GM19438 (cell line): ENCODE data around the gene ARFRP1.

ENCODE experiments used
- ATAC-seq: cut with Tn5 transposase; IDR thresholded peaks from one replicate; pipeline ENCODE4 v1.9.1; 2021; ENCODE audit warnings: low read depth; ENCODE audit not compliant: unreplicated experiment

Gene ARFRP1

DNA sequence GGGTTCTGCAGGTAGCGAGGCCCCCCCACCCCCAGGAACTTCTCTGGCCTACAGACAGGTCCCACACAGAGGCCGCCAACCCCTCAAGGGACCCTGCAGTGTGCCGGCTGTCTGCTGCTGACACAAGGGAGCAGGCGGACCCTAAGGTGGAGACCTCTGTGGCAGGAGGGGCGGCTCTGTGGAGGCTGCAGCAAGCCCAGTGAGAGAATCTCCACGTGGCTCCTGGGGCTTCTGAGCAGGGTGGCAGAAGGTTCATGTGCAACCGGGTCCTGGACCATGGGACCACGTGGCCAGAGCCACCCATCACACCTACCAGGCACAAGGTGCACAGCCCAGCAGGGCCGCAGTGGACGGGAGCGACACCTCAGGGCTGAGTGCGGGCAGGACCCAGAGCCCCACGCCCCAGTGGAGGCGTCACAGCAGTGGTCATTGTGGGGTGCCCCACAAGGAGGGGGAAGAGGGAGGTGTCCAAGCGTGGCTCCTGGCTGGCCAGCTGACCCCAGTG lies 4.3 kb downstream of the ARFRP1 start:
- no peak for ATAC-seq

DNA sequence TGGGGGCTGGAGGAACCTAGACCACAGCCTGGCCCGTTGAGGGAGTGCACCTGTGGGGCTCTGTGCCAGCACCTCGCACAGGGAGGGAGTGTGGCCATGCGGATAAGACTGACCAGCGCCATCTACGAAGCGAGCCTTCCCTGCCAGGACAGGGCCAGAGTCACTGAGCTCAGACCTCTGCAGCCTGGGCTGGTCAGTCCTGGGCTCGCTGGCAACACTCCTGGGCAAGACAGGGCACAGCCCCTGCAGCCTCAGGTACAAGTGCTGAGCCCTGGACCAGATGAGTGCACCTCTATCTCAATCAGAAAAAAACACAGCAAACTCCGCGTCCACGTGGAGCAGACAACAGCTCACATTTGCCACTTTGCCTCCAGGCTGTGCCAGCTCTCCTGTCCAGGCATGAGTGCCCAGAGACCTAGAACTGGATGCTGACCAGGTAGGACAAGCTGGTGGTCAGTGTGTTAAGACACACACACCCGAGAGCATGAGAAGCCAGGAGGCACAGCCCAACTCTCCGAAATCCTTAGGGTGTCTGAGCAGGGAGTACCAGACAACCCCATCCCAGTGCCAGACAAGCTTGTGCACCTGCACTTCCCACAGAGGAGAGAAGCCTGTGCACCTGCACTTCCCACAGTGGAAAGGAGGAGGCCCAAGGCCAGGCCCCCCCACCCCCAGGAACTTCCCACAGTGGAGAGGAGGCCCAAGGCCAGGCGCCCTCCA lies 4.9 kb downstream of the ARFRP1 start:
- no peak for ATAC-seq

DNA sequence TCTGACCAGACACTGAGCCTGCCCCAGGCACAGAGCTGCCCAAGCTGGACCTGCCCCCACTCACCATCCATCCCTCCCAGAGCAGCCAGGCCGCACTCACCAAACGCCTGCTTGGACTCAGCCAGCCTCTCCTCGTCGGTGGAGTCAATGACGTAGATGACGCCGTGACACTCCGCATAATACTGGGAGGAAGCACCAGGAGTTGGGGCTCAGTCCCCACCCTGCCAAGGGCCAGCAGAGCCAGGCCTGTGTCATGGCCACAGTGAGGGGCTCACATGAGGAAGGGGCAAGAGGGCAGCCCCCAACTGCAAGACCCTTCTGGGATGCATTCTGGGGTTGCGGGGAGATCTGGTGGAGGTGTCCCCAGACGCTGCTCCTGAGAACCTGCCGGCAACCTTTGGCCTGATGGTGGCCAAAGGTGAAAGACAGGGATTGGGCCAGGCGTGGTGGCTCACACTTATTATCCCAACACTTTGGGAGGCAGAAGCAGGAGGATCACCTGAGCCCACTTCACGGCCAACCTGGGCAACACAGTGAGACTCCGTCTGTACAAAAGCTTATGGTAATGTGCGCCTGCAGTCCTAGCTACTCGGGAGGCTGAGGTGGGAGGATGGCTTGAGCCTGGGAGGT lies 5.6 kb downstream of the ARFRP1 start:
- no peak for ATAC-seq

DNA sequence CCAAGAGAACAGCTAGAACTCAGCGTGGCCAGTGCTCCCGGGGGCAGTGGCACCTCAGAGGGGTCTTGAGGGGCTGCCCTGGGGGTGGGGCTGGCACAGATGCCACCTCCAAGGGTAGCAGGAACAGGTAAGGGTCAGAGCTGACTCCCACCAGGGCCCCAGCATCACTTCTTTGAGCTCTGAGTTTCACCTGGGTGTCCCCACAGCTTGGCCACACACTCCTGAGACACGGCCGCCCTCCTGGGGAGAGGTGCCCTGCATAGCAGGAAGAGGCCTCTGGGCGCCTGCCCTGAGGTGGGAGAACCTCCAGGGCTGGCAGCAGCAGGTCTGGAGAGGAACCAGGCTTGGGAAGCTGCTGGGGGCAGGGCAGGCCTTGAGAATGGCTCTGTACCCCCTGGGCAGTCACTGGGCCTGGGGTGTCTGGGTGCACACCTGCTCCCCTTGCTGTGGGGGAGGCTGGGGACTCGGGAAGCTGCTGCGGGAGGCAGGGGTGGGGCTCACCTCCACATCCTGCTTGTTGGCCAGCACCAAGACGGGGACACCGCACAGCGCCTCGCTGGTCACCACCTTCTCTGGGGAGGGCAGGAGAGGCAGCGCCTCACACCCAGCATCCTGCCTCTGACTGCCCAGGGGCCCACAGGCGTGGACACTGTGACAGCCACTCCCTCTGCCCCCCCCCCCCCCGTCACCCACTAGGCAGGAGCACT lies 6.3 kb downstream of the ARFRP1 start:
- ATAC-seq, result no peak

DNA sequence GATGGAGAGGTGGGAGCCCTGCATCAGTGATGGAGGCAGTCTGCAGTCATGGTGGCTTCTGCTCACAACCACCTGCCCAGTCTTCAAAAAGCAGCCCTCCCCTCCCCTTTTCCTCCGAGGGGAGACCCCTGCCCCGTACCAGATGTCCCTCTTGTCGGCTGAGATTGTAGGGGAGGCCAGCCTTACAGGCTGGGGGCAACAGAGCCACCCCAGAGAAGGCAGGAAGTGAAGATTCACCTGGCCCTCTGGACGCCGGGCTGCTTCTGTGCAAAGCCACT lies 6.8 kb downstream of the ARFRP1 start:
- no peak for ATAC-seq

DNA sequence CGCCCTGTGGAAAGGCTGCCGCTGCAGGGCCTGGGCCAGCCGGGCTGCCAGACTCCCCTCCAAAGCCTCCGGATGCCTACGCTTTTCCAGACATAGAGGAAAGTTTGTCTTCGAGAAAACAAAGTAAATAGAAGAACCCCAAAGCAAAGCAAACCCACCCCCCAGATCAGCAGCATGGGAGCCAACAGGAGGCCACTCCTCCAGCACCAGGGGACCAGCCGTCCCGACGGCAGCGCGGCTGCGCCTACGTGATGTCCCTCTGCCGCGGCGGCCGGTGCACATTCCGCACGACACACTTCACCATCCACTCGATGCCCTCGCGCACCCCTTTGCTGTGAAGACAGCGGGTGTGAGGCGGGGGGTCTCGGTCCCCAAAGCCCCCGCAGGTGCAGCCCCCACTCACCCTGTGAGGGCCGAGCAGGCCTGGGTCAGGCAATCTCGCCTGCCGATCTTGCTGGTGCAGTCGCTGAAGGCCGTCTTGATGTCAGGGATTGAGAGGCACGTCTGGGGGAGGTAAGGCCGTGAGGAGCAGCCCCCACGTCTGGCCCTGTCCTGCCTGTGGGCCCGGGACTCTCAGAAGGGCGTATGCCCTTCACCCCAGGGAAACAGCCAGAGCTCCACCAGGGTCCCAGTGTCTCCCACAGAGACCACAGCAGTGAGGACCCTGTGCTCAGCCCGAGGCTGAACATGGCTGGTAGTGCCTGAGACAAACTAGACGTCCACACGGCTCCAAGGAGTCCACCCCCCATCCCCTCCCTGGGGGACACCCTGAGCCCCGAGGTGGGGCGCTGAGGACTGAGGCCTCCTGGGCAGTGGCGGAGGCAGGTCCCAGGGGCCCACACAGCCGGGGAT lies 7.4 kb downstream of the ARFRP1 start:
- ATAC-seq, result no peak

DNA sequence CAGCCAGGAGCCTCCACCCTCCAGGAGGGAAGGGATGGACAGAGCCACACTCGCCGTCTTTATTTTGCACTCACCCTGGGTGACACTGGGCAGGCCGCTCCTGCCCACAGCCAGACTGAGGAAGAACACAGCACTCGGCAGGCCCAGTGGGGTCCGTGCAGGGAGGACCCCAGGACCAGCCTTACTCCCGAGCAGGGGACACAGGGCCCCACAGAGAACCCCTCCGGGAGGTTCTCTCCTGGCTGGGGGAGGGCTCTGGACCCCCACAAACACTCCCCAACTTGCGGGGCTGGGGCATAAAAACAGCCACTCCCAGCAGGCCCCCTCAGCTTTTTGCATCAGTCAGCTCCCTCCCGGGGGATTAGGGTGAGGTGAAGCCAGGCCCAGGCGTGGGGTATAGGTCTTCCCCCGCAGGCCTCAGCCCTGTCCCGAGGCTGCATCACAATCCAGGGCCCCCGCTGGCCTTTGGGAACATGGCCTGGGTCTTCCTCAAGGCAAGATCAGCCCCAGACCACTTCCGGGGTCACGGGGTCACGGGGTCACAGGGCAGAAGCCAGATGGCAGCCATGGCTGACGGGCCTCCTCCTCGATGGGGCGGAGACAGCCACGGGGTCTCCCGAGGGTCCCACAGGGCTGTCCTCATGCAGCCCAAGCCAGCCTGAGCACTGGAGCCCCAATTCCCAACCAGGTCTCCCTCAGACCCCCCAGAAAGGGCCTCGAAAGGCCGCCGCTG lies 8.1 kb downstream of the ARFRP1 start:
- ATAC-seq, result no peak

DNA sequence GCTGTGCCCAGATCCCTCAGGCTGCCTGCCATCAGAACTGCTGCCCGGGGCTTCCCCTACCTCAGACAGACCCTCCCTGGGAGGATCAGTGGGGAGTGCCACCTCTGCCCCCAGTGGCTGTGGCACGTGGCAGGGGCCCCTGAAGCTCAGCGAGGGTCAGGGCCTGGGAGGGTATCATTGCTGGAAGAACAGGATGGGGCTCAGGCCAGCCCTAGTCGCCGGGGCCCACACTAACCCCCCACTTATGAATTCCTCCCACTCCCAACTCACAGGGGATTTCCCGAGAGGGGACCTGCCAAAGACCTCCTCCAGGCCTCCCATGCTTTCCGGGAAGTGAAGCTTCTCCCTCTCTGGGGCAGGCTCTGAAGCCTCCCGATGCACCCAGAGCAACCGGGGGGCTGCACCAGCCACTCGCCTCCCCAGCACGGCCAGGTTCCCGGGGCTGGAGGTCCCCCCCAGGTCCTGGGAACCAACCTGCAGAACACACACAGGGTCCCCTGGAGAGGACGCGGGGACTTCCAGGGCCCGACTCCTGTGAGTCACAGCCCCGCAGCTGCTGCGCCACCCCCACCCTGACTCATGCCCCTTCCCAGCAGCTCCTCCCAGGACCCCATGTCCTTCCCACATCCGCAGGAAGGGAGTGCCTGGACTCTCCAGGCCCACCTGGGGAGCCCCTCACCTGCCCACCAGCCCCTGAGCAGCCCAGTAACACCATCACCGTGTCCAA lies 8.9 kb downstream of the ARFRP1 start:
- ATAC-seq, result no peak

DNA sequence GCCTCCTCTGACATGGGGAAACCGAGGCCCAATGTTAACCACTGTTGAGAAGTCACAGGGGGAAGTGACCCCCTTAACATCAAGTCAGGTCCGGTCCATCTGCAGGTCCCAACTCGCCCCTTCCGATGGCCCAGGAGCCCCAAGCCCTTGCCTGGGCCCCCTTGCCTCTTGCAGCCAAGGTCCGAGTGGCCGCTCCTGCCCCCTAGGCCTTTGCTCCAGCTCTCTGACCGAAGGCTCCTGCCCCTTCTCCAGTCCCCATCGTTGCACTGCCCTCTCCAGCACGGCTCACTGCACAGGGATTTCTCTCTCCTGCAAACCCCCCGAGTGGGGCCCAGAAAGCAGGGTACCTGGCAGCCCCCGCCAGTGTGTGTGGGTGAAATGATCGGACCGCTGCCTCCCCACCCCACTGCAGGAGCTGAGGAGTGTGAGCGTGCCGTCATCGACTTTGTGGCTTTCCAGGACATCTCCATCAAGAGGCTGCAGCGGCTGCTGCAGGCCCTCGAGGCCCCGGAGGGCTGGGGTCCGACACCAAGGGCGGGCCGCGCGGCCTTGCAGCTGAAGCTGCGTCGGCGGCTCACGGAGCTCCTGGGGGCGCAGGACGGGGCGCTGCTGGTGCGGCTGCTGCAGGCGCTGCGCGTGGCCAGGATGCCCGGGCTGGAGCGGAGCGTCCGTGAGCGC lies 9.8 kb downstream of the ARFRP1 start:
- no peak for ATAC-seq

DNA sequence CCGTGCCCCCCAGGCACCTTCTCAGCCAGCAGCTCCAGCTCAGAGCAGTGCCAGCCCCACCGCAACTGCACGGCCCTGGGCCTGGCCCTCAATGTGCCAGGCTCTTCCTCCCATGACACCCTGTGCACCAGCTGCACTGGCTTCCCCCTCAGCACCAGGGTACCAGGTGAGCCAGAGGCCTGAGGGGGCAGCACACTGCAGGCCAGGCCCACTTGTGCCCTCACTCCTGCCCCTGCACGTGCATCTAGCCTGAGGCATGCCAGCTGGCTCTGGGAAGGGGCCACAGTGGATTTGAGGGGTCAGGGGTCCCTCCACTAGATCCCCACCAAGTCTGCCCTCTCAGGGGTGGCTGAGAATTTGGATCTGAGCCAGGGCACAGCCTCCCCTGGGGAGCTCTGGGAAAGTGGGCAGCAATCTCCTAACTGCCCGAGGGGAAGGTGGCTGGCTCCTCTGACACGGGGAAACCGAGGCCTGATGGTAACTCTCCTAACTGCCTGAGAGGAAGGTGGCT lies 10.4 kb downstream of the ARFRP1 start:
- no peak for ATAC-seq

DNA sequence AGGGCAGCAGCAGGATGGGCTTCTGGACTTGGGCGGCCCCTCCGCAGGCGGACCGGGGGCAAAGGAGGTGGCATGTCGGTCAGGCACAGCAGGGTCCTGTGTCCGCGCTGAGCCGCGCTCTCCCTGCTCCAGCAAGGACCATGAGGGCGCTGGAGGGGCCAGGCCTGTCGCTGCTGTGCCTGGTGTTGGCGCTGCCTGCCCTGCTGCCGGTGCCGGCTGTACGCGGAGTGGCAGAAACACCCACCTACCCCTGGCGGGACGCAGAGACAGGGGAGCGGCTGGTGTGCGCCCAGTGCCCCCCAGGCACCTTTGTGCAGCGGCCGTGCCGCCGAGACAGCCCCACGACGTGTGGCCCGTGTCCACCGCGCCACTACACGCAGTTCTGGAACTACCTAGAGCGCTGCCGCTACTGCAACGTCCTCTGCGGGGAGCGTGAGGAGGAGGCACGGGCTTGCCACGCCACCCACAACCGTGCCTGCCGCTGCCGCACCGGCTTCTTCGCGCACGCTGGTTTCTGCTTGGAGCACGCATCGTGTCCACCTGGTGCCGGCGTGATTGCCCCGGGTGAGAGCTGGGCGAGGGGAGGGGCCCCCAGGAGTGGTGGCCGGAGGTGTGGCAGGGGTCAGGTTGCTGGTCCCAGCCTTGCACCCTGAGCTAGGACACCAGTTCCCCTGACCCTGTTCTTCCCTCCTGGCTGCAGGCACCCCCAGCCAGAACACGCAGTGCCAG lies 11.0 kb downstream of the ARFRP1 start, which contains the start of gene TNFRSF6B:
Gene TNFRSF6B (plus strand): TSS at position 25 of the 729 bp plus-strand sequence. CDS start 116 bp downstream, at position 141.
- no peak for ATAC-seq

DNA sequence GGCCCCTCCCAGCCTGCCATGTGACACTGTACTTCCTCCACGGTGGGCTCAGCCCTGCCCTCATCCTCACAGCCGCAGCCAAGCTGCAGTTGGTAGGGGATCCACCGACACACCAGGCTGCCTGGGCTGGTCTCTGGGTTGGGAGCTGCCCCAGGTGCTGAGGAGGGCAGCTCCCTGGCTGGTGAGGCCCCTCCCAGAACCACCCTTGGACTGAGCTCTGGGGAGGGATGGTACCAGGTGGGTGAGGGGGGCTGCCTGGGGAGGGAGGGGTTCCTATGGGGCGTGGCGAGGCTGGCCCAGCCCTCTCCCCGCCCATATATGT lies 11.5 kb downstream of the ARFRP1 start:
- ATAC-seq, result no peak

DNA sequence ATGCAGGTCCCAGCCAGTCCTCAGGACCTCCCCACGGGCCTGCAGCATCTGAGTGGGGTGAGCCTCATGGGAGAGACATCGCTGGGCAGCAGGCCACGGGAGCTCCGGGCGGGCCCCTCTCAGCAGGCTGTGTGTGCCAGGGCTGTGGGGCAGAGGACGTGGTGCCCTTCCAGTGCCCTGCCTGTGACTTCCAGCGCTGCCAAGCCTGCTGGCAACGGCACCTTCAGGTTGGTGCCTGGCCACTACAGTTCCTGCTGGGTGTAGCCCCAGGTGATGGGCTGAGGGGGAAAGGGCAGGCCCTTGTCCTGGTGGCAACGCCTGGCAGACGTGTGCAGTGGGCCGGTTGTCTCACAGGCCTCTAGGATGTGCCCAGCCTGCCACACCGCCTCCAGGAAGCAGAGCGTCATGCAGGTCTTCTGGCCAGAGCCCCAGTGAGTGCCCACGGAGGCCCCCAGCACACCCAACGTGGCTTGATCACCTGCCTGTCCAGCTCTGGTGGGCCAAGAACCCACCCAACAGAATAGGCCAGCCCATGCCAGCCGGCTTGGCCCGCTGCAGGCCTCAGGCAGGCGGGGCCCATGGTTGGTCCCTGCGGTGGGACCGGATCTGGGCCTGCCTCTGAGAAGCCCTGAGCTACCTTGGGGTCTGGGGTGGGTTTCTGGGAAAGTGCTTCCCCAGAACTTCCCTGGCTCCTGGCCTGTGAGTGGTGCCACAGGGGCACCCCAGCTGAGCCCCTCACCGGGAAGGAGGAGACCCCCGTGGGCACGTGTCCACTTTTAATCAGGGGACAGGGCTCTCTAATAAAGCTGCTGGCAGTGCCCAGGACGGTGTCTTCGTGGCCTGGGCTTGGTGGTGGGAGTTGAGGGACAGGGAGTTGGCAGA lies 12.1 kb downstream of the ARFRP1 start:
- ATAC-seq, result no peak

DNA sequence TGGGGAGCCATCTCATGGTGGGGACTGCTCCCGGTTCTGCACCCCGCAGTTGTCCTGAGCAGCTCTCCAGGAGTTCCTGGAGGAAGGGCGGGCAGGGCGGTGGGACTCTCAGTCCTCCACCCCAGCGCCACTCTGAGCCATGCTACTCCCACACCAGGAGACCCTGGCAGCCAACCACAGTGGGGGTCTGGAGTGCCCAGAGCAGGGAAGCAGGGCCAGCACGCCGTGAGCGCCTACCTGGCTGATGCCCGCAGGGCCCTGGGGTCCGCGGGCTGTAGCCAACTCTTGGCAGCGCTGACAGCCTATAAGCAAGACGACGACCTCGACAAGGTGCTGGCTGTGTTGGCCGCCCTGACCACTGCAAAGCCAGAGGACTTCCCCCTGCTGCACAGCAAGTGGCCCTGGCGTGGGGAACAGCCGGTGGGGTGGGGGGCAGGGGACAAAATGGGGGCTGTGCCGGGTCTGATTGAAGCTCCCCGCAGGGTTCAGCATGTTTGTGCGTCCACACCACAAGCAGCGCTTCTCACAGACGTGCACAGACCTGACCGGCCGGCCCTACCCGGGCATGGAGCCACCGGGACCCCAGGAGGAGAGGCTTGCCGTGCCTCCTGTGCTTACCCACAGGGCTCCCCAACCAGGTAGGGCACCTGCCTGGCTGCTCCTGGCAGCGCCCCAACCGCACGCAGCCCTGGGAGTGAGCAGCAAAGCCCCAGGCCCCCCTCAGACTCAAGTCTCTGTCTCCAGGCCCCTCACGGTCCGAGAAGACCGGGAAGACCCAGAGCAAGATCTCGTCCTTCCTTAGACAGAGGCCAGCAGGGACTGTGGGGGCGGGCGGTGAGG lies 13.0 kb downstream of the ARFRP1 start:
- ATAC-seq, result no peak

DNA sequence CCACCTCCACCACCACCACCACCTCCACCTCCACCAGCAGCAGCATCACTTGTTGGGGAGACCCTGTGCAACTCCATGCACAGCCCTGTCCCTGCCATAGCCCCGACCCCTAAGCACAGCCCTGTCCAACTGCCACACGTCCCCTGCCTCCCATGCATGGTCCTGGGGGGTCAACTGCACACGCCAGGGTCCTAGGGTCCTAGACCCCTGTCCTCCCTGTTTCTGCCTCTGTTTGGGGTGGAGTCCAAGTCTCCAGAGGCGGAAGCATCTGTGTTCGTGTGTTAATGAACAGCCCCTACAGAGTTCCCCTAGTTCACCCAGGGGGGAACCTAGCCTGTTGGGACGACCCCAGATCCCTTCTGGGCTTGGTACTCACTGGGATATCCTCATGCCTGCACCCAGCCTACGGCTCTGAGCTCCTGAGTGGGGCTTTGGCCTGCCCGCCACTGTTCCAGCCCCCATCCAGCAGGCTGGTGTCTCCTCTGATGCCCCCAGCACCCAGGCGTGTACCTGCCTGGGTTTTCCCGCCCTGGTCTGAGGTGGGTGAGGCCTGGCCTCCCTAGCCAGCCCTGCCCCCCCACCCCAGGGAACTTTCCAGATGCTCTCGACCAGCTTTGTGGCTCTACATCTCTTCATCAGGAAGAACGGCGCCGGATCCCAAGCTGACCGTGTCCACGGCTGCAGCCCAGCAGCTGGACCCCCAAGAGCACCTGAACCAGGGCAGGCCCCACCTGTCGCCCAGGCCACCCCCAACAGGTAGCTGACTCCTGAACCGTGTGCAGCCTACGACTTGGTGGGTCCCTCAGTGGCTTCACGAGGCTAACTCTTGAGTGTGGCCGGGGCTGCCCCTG lies 13.8 kb downstream of the ARFRP1 start:
- no peak for ATAC-seq
